Anterior cingulate cortex (tissue), 58 donors: ENCODE measurements around the gene MGAM2.

ENCODE experiments used
- DNase-seq, 58 donors: peaks; one replicate each; lab custom pipeline; 2025; lab: John Stamatoyannopoulos, UW

Gene MGAM2

GRCh38 chr7:142250705-142251104 is 139.2 kb downstream of the MGAM2 start:
- DNase-seq: no peak

- no peak for DNase-seq
Measured at GRCh38 chr7:142257958-142258357, 146.4 kb downstream of the MGAM2 start, which contains the start of gene PRSS58. TSS of gene PRSS58 (minus strand) at chr7:142258058. CDS start at chr7:142257707, 351 bp downstream.

GRCh38 chr7:142263598-142264380 is 152.3 kb downstream of the MGAM2 start:
- no peak for DNase-seq
